AG04450 (cell line): Measurements from ENCODE around the gene PLEKHJ1. TPM values are rescaled to one million over a fixed set of nuclear protein-coding genes. Genes with fewer than 3 reads are reported as not detected.

ENCODE experiments used
- CTCF ChIA-PET: fragments of 300-600, 350-600 bp; formaldehyde crosslinking; extraction: SDS; loops from one replicate; lab custom pipeline; 2022; ENCODE audit warnings: antibody characterized with exemption, inconsistent platforms; lab: Charles Lee
- POLR2A ChIA-PET: fragments of 350-600 bp; formaldehyde crosslinking; extraction: SDS; loops from one replicate; lab custom pipeline; 2021; ENCODE audit warnings: antibody characterized with exemption, inconsistent platforms; lab: Yijun Ruan, JAX
- DNase-seq: peaks from one replicate; pipeline ENCODE4 v3.0.0-alpha.2; 2011; ENCODE audit warnings: low read depth, low spot score
- H3K27ac ChIP-seq: one replicate; pipeline ENCODE4 v1.5.1; 2012; ENCODE audit warnings: low read depth, low read length, control low read depth
- H3K27me3 ChIP-seq: one replicate; pipeline ENCODE4 v1.6.0; 2012; ENCODE audit warnings: low read length; ENCODE audit not compliant: control insufficient read depth, insufficient read depth
- H3K4me3 ChIP-seq: 2 replicates; pipeline ENCODE4 v1.5.1; 2011; ENCODE audit warnings: mild to moderate bottlenecking, low read depth, low read length, control low read depth
- H3K9me3 ChIP-seq: 2 replicates; pipeline ENCODE4 v1.5.1; 2012; ENCODE audit warnings: low read length; ENCODE audit not compliant: control insufficient read depth, insufficient read depth
- polyA plus RNA-seq: library from polyadenylated mRNA; depleted of rRNA; stranded (reverse); fragments of >200 nt; gene quantifications from 2 replicates; pipeline ENCODE4 v1.2.3, GENCODE V29; 2011
- TF ChIP-seq, protein P1 (sequence below): IDR thresholded peaks from 2 replicates; pipeline ENCODE4 v1.5.1; 2011; ENCODE audit warnings: low read depth, low read length, control low read depth, inconsistent platforms

Gene PLEKHJ1
- polyA plus RNA-seq, 1 experiment: 38.7 TPM

DNA sequence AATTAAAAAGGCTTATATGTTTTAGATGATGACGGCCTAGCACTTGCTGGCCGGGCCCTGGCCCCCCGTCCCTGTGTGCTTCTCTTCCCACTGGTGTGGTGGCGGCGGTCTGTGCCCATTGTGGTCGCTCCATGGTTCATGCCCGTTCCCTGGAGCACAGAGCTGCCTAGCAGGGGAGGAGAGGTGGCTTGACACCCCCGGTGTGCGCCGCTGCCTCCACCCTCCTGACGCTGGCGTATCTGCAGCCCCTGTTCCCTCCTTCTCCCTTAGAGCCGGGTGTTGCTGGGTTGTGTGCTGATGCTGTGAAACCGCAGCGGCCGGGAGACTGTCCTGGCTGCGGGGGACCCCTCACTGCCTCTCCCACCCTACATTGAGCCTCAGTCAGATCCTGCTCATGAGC lies 43.3 kb downstream of the PLEKHJ1 start:
- Histone ChIP-seq H3K27me3 (no peaks in the 10 kb centered on the region), H3K9me3 (no peaks in the 10 kb centered on the region; the same call in 1 of the 2 replicates), H3K4me3 (no peak overlapping the region), H3K27ac (no peak overlapping the region)
- POLR2A ChIA-PET: no interaction called here
- no peak for DNase-seq
- CTCF ChIA-PET: no interaction called here
- TF ChIP-seq, protein P1, sequence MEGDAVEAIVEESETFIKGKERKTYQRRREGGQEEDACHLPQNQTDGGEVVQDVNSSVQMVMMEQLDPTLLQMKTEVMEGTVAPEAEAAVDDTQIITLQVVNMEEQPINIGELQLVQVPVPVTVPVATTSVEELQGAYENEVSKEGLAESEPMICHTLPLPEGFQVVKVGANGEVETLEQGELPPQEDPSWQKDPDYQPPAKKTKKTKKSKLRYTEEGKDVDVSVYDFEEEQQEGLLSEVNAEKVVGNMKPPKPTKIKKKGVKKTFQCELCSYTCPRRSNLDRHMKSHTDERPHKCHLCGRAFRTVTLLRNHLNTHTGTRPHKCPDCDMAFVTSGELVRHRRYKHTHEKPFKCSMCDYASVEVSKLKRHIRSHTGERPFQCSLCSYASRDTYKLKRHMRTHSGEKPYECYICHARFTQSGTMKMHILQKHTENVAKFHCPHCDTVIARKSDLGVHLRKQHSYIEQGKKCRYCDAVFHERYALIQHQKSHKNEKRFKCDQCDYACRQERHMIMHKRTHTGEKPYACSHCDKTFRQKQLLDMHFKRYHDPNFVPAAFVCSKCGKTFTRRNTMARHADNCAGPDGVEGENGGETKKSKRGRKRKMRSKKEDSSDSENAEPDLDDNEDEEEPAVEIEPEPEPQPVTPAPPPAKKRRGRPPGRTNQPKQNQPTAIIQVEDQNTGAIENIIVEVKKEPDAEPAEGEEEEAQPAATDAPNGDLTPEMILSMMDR: no peak

DNA sequence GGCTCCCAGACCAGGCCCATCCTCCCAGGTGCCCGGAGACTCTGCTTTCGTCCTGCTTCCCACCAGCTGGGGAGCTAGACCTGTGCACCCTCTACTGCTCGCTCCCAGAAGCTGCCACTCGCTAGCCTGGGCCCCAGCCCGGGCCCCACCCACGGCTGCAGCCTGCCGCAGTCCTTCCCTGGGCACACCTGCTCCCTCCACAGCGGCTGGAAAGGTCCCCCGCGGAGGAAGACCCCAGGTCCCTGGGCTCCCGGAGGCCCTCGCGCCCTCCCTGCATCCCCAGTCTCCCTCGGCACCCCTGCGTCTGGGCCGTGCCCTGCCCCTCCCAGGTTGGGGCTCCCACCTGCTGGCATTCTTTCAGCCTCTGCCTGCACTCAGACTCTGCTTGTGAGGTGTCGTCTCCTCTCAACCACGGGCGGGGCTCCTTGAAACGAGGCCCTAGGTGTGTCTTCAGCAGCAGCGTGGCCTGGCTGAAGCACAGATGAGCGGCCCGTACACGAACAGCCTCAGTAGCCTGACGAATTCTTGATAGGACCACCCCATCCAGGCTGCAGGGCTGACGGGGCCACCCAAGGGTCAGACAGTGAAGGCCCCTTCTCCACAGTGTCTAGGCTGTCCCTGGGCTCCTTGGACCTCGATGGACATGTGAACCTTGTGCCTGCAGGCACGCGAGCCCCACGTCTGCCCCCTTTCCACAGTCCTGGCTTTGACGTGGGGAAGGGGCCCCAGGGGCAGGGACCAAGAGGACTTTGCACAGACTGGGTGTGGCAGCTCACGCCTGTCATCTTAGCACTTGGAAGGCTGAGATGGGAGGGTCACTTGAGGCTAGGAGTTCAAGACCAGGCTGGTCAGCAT lies 44.4 kb downstream of the PLEKHJ1 start:
- TF ChIP-seq, protein P1: no peak
- Histone ChIP-seq H3K9me3 (no peaks in the 10 kb centered on the region; the same call in 1 of the 2 replicates), H3K27ac (no peak overlapping the region), H3K27me3 (no peaks in the 10 kb centered on the region), H3K4me3 (no peak overlapping the region)
- CTCF ChIA-PET: interaction anchor here (0.6 kb wide), 1 partner anchor 37 kb away, joined by 9 read pairs; no protein-coding TSS in a partner anchor
- POLR2A ChIA-PET: interaction anchor here (0.7 kb wide), 1 partner anchor 22 kb away, joined by 5 read pairs; no protein-coding TSS in a partner anchor
- DNase-seq: no peak

DNA sequence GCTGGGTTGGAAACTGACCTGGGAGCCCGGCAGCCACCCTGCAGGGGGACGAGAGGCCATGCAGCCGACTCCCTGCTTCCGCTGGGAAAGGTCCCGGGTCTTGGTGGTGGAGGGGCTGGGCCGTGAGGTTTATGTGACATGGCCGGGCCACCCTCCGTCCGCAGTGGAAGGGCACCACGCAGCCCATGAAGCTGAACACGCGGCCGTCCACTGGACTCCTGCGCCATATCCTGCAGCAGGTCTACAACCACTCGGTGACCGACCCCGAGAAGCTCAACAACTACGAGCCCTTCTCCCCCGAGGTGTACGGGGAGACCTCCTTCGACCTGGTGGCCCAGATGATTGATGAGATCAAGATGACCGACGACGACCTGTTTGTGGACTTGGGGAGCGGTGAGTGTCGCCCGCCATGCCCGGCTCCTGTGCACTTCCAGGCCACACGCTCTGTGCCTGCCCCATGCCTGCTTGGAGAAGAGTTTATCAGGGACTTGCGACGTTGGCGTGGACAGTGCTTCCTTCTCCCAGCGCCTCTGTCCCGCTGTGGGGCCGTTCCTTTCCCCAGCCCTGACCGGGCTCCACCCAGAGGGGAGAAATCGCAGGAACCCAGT lies 45.2 kb downstream of the PLEKHJ1 start:
- Histone ChIP-seq H3K27me3 (no peaks in the 10 kb centered on the region), H3K27ac (no peak overlapping the region), H3K4me3 (no peak overlapping the region), H3K9me3 (no peaks in the 10 kb centered on the region; the same call in 1 of the 2 replicates)
- TF ChIP-seq, protein P1: no peak
- CTCF ChIA-PET: interaction anchor here (0.6 kb wide), 1 partner anchor 36 kb away, joined by 9 read pairs; no protein-coding TSS in a partner anchor
- POLR2A ChIA-PET: no interaction called here
- DNase-seq: no peak

GRCh38 chr19:2189880-2190279 lies 46.2 kb downstream of the PLEKHJ1 start:
- Histone ChIP-seq H3K9me3 (no peaks in the 10 kb centered on the region; the same call in 1 of the 2 replicates), H3K27me3 (no peaks in the 10 kb centered on the region), H3K4me3 (no peak overlapping the region), H3K27ac (no peak overlapping the region)
- TF ChIP-seq, protein P1: no peak
- ChIA-PET POLR2A (interaction anchor here (0.5 kb wide), 1 partner anchor 71 kb away, joined by 5 read pairs; no protein-coding TSS in a partner anchor), CTCF (interaction anchor here (0.6 kb wide), 1 partner anchor 69 kb away, joined by 3 read pairs; no protein-coding TSS in a partner anchor)
- no peak for DNase-seq
